WI38 (cell line): Measurements from ENCODE around the gene RTF2.

ENCODE experiments used
- H3K4me3 ChIP-seq: 2 replicates; pipeline ENCODE4 v1.5.1; 2011; ENCODE audit warnings: low read depth, mild to moderate bottlenecking, control low read depth, low read length
- TF ChIP-seq, protein P1 (sequence below): IDR thresholded peaks from 2 replicates; pipeline ENCODE4 v1.5.1; 2012; ENCODE audit warnings: low read depth, mild to moderate bottlenecking, control low read depth, low read length

Gene RTF2

DNA sequence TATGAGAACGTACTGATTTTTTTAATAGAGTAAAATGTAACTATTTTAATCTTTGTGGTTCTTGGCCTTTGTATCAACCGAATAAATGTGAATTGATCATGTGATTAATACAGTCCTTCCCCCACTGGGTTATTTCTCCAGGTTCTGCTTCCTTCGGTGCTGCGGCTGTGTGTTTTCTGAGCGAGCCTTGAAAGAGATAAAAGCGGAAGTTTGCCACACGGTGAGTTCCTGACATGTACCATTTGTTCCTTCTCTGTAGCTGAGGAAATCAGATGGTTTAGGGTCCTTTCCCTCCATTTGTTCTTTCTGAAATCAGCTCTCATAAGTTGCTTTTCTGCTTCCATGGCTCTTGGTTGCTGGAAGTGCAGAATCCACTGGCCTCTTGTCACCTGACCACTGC, 15.5 kb downstream of the RTF2 start:
- no peak overlapping the region for H3K4me3 ChIP-seq
- TF ChIP-seq, protein P1, sequence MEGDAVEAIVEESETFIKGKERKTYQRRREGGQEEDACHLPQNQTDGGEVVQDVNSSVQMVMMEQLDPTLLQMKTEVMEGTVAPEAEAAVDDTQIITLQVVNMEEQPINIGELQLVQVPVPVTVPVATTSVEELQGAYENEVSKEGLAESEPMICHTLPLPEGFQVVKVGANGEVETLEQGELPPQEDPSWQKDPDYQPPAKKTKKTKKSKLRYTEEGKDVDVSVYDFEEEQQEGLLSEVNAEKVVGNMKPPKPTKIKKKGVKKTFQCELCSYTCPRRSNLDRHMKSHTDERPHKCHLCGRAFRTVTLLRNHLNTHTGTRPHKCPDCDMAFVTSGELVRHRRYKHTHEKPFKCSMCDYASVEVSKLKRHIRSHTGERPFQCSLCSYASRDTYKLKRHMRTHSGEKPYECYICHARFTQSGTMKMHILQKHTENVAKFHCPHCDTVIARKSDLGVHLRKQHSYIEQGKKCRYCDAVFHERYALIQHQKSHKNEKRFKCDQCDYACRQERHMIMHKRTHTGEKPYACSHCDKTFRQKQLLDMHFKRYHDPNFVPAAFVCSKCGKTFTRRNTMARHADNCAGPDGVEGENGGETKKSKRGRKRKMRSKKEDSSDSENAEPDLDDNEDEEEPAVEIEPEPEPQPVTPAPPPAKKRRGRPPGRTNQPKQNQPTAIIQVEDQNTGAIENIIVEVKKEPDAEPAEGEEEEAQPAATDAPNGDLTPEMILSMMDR, result no peak

DNA sequence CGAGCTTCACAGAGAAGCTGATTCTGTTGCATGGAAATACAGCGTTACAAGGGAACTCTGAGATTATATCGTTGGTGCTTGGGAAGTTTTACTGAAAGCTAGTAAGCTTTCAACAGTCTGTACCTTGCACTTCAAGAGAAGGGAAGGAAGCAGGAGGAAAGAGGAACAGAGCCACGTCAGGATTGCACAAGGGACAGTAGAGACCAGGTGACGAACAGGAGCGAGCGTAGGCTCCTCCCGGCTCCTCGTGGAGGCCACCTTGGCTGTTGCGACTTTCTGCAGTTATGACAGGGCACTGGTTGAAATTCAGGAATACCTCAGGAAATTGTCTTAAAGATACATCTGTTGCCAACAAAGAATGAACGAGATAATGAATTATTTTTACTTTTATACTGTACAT, 18.8 kb downstream of the RTF2 start:
- H3K4me3 ChIP-seq, result no peak overlapping the region
- TF ChIP-seq, protein P1, result no peak

DNA sequence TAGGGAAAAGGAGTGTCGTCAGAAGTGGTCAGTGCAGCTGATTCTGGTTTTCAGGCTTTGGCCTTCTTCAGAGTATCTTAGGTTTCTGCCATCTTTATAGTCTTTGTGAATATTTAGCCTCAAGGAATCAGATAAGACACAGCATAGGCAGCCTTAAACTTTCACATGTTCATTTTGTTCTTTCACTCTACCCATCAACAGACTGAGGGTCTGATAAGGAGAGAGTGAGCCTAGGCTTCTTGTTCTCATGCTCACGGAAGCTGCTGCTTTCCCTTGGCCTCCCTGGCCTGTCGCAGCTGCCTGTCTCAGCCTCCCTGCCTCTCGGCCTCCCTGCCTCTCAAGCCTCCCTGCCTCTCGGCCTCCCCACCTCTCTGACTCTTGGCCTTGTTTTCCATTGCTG, 20.1 kb downstream of the RTF2 start:
- TF ChIP-seq, protein P1, result no peak
- H3K4me3 ChIP-seq, result no peak overlapping the region

DNA sequence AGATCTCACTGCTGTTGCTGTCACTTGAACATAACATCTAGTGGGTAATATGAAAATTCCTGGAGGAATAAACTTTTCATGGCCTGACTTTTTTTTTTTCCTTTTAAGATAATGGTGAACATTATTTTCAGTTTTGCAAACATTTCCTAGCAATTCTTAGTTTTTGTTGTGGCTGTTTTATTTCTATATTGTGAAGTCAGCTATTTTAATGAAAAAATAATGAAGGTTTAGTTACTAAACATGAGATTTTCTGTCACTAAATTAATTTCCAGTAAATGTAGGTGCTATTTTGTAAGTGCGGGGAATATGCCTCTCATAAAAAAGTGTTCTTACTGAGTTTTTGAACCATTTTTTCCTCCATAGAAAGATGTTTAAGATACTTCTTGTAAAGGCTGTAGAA, 32.7 kb downstream of the RTF2 start:
- H3K4me3 ChIP-seq, result no peak overlapping the region
- TF ChIP-seq, protein P1, result no peak

DNA sequence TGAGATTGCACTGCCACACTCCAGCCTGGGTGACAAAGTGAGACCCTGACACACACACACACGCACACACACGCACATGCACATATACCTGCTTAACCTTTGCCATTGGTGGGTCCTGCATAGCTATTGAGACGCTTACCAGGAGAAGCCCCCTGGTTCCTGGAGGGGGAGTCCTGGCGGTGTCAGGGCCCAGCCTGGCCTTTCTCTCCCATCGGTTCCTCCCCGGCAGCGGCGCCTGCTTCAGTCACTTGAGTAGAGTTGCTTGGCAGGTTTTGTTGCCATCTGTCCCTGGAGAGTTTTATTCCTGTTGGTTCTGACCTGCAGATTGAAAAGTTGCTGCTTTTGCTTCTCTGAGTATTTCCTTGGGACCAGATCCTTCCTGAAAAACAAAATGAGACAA, 35.5 kb downstream of the RTF2 start:
- H3K4me3 ChIP-seq, result no peak overlapping the region
- TF ChIP-seq, protein P1, result no peak

DNA sequence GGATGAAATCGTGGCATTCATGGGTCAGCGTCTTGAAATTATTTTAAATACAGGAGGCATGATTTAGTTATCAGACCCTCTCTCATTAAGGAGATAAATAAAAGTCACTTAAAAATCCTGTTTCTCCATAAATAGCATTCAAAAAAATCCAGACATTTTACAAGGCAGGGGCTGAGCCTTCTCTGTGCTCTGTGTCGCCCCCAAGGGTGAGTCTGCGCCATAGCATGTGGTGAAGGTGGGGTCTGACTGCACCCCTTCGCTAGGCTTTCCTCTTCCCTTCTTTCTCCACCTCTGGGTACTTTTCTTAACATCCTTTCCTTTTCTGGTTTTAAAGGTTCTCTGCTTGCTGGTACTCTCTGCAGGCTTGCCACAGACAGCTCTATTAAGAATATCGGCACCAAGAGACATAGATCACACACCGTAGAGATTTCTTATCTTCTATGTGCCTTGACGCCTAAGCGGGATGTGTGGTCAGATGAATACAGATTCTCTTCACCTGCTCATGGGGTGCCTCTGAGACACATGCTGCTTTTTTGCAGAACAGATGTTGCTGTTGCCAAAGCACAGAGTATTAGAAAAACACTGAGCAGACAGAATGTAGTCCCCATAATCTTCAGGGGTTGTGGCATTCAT, 36.1 kb downstream of the RTF2 start:
- TF ChIP-seq, protein P1, result peak; percentile 56
- H3K4me3 ChIP-seq, result no peak overlapping the region

DNA sequence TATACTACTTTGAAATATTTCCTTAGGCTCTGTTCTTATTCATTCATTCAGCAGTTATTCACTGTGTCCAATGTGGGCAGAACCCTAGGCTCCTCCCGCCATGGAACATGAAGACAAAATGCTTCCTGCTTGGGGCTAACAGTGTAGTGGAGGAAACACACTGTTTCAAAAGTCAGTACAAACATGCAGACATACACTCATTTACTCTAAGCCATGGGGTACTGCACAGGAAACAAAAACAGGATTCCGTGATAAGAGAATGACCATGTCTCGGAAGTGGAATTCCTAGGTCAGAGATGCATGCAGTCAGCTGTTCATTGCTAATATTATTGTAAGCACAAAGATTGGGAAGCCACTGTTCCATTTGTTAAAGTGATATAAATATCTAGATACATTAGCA, 37.7 kb downstream of the RTF2 start:
- H3K4me3 ChIP-seq, result no peak overlapping the region
- TF ChIP-seq, protein P1, result no peak
